T-helper 1 cell treated with Interleukin-12 subunit alpha and Interleukin-12 subunit beta and Interleukin-4 antibody, amounts not matched to agents 30 ng/mL and 1 ng/mL, for 36 hours (primary cell): ENCODE results near the gene MPRIP. TPM values are rescaled to one million over a fixed set of nuclear protein-coding genes. Genes with fewer than 3 reads are reported as not detected.

Experiments used
- intact Hi-C: fragments of 100-400 bp; cut with micrococcal nuclease; formaldehyde crosslinking; loops from one replicate; pipeline ENCODE4 v1.15.1; 2024
- total RNA-seq: library from RNA; stranded (reverse); gene quantifications from 2 replicates; pipeline ENCODE4 v1.2.3, GENCODE V29; 2022

MPRIP gene
- total RNA-seq, 1 donor from 2014 or later: 212 TPM

GRCh38 chr17:17050346-17051345, 8.4 kb downstream of the MPRIP start:
- intact Hi-C loops: no loop called here

GRCh38 chr17:17051380-17051779, 9.1 kb downstream of the MPRIP start:
- intact Hi-C loops: no loop called here

- intact Hi-C loops: no loop called here
These were observed 9.7 kb downstream of the MPRIP start for GRCh38 chr17:17051791-17052461.

- intact Hi-C loops: no loop called here
These were observed 10.4 kb downstream of the MPRIP start for GRCh38 chr17:17052462-17053221.

DNA sequence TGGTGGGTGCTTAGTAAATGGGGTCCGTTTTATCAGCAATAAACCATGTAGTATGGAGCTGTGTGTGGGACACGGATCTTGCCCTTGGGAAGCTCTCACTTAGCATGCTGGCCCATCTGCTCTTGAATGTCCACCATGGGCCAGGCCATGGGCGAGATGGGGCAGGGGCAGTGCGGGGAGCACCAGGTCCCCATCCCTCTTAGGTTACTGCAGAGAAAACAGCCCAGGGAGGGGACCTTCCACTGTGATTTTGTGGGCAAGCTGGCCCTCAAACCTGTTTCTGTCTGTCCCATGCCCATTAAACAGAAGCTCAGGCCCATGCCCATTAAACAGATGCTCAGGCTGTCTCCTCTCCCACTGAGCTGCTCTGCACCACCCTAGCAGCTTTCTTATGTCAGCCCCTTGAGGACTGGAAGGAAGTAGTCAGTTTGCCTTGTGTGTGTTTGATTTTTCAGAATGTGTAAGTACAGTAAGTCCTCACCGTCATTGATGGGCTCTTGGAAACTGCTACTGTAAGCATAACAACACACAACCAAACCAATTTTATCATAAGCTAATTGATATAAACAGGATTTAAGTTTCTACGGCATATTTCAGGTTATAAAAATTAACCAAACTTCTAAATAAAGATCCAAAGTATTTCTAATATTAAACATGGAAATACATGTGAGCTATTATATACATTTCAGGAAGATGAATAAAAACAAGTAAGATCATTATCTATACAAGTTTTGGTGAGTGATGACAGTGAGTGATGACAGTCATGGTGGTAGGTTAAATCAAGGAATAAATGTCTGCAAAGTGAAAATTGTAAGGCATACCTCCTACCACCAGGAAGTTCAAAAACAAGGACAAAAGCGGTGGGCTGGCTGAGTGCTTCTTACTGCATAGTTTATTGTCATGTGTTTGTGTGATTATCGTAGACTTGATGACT, 11.5 kb downstream of the MPRIP start:
- intact Hi-C loops: no loop called here

DNA sequence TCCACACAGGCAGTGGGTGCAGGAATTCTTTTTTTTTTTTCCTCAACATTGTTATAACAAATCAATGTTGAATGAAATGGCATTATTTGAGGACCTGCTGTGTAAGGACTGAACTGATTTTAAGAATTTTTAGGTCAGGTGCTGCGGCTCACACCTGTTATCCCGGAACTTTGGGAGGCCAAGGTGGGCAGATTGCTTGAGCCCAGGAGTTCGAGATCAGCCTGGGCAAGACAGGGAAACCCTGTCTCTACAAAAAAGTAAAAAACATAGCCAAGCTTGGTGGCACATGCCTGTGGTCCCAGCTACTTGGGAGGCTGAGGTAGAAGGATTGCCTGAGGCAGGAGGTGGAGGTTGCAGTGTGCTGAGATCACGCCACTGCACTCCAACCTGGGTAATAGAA, 12.4 kb downstream of the MPRIP start:
- intact Hi-C loops: no loop called here

DNA sequence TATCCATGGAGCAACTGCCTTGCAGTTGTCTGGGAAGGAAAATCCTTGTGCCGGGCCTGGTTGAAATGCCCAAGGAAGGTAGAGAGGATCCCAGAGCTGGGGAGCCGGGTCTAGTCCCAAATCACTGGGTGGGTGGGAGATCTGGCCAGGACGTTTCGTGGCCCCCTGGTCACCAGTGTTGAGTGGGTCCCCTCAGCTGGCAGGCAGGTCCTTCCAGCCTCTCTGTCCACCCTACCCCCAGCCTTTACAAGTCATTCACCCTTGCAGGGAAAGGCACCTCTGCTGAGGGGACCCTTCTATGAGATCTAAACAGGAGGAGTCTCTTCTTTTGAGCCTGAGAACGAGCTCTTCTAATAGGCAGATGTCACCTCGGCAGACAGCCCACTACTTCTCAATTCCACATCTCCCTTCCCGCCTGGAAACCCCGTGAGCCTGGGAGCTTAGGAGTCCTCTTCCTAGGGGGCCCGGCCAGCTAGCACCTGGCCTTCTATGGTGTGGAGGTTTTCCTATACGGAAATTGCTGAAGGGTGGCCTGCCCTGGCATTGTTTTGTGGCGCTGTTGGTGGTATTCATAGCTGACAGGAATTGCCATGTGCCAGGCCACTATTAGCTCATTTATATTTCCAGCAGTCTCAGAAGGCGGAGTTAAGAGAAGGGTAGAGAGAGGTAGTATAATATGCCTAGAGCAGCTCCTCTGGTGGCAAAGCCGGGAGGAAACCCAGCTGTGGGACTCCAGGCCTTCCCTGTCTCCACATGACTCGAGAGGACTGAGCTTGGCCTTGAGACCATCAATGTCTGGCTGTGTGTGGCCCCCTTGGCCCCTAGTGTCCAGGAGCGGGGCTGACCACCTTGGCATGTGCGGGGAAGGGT, 13.3 kb downstream of the MPRIP start:
- intact Hi-C loops: no loop called here

DNA sequence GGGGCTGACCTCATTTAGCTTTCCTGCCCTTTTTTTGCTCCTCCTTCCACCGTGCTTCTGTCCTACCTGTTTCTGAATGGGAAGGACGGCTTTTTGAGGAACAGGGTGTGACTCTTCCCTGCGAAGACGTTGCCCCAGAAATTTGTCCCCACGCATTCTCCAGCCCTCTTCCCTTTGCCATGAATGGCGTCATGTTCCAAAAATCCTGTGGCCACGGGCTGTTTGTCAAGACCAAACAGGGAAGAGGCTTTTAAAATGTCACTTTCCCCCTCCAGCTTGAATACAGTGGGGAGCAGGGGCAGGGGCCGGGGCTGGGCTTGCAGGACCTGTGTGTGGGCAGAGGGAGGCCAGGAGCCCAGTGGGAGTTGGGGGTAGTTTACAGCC, 13.9 kb downstream of the MPRIP start:
- intact Hi-C loops: no loop called here

- intact Hi-C loops: no loop called here
These were observed 14.8 kb downstream of the MPRIP start for GRCh38 chr17:17057057-17057551.

GRCh38 chr17:17058304-17058703, 16.0 kb downstream of the MPRIP start:
- intact Hi-C loops: no loop called here

DNA sequence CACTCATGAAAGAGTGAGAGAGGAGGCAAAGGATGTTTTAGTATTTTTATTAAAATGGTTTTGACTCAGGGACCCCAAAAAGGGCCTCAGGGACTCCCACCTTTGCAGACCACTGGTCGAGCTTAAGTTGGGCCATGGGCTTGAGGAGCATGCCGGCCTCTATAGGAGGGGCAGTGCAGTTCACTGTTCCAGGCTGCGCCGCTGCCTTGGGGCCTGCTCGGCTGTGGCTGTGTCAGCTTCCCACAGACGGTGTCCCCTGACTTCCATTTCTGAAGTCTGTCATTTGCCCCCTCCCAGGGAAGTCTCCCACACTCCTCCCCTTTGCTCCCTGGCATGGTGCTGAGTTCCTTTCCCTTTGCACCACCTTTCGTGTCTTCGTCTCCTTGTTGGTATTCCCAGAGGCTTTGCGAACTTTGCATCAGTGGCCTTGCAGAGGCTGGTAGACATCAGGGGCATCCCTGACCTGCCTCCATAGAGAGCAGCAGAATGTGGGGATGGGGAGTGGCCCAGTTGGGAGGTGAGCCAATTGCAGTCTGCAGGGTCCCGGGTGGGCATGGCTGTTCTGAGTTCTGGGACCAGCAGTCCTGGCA, 17.1 kb downstream of the MPRIP start:
- intact Hi-C loops: no loop called here

GRCh38 chr17:17060001-17060922, 18.0 kb downstream of the MPRIP start:
- intact Hi-C loops: no loop called here

DNA sequence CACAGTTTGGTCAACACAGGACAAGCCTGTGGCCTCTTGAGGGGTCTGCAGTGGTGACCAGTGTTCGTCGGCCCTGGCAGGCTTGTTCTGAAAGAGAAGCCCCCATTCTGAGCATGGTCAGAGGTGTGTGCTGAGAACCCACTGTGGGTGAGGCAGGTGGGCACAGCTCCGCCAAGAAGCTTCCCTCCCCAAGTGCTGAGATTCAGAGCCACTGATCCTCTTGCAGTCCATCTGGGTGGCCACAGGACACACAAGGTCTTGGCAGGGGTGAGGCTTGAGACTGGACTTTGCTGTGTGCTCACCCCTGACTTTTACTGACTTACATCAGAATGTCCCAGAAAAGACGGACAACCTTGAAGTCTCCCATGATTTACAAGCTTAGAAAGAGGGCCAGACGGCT, 18.7 kb downstream of the MPRIP start:
- intact Hi-C loops: no loop called here

- intact Hi-C loops: no loop called here
These were observed 19.3 kb downstream of the MPRIP start for GRCh38 chr17:17061516-17061915.

GRCh38 chr17:17062356-17062755, 20.1 kb downstream of the MPRIP start:
- intact Hi-C loops: no loop called here

DNA sequence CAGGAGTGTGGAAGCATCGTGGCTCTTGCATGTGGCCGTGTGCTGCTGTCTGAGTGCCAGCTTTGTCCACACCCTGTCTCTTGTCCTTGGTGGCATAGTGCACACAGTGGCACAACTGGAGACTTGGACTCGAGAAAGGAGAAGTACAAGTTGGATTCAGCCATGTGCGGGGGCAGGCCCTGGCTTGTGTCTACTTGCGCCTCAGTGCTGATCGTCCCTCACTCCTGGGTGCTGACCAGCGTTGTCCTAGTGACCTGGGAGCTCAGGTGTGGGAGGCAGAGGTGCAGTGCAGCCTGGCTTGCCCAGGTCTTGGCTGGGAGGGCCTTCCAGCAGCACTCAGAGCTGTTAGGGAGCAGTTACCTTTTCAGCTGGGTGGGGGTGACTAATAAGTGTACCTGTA, 20.6 kb downstream of the MPRIP start:
- intact Hi-C loops: no loop called here

DNA sequence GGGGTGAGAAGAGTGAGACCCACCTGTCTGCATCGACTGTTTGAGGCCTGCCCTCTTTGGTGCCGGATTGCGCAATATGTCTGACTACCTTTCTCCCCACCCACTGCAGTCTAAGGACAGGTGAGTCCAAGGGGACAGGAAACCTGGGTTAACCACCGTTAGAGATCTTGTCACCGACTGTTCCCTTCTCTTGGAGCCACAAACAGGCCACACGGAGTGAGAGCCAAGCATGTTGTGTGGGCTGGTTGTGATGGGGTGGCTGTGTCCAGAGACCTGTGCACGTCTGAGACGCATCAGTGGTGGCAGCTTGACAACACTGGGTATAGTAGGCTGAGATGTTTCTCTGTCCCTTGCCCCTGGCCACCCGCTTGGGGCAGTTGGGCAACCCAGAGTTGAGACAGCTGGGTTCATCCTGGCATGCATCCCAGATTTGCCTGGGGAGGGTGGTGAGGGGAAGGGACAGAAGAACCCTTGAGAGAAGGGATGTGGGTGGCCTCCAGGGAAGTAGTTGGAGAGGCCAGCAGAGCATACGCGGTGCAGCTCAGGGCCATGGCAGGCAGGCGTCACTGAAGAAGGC, 21.4 kb downstream of the MPRIP start:
- intact Hi-C loops: no loop called here

GRCh38 chr17:17064322-17064721, 22.1 kb downstream of the MPRIP start:
- intact Hi-C loops: no loop called here
